GM10248 (cell line): Measurements from ENCODE around the gene C4orf50.
"Not testable (repeated sequence)": the region's sequence is repeated elsewhere in the genome, so short reads cannot be mapped to it uniquely, and the experiment has no call there.

Source experiments
- CTCF ChIA-PET: fragments of 300-600 bp; sonication (Branson Sonifier 250); formaldehyde crosslinking; extraction: SDS; loops from one replicate; lab custom pipeline; 2021; ENCODE audit warnings: antibody characterized with exemption; lab: Yijun Ruan, JAX
- POLR2A ChIA-PET: fragments of 350-650 bp; sonication (Branson Sonifier 250); formaldehyde crosslinking; extraction: SDS; loops from one replicate; lab custom pipeline; 2020; ENCODE audit warnings: antibody characterized with exemption; lab: Yijun Ruan, JAX
- DNase-seq: peaks from one replicate; pipeline ENCODE4 v3.0.0; 2012; ENCODE audit errors: extremely low spot score
- TF ChIP-seq, protein P1 (sequence below): IDR thresholded peaks from 2 replicates; pipeline ENCODE4 v1.5.1; 2012; ENCODE audit warnings: mild to moderate bottlenecking, low read depth; ENCODE audit errors: extremely low read depth, missing control alignments, control extremely low read depth

C4orf50 gene

DNA sequence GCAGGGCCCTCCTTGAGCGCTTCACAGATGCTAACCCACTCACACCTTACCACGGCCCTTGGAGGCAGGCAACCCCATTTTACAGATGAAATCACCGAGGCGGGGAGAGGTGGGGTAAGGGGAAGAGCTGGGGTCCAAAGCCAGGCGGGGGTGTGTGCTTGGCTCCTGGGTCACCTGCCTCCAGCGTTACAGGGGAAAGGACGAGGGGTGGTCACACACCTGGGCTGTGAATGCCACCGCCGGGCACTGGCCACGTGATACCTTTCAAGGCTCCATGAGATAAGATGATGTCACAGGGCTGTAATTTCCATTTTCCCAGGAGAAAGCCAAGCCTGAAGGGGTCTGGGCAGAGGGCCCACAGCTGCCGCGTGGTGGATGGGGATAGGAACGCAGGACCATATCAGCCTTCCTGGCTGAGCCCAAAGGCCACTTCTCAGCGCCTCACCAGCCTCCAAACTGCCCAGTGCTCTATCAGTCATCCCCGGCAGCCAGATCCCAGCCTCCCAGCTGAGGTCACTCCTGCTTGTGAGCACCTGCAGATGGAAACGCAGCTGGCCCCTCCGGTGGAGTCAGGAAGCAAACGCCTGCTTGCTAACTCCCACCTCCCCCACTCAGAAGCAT lies 62.9 kb downstream of the C4orf50 start:
- DNase-seq: no peak
- ChIA-PET CTCF (interaction anchor here (0.8 to 1.5 kb wide), 2 partner anchors 43 to 44 kb away, joined by 3 read pairs; no protein-coding TSS in a partner anchor), POLR2A (no interaction called here)
- TF ChIP-seq, protein P1, sequence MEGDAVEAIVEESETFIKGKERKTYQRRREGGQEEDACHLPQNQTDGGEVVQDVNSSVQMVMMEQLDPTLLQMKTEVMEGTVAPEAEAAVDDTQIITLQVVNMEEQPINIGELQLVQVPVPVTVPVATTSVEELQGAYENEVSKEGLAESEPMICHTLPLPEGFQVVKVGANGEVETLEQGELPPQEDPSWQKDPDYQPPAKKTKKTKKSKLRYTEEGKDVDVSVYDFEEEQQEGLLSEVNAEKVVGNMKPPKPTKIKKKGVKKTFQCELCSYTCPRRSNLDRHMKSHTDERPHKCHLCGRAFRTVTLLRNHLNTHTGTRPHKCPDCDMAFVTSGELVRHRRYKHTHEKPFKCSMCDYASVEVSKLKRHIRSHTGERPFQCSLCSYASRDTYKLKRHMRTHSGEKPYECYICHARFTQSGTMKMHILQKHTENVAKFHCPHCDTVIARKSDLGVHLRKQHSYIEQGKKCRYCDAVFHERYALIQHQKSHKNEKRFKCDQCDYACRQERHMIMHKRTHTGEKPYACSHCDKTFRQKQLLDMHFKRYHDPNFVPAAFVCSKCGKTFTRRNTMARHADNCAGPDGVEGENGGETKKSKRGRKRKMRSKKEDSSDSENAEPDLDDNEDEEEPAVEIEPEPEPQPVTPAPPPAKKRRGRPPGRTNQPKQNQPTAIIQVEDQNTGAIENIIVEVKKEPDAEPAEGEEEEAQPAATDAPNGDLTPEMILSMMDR: no peak

- ChIA-PET CTCF (no interaction called here), POLR2A (no interaction called here)
- TF ChIP-seq, protein P1: no peak
- no peak for DNase-seq
Observed at GRCh38 chr4:5954056-5954760, 64.0 kb downstream of the C4orf50 start.

DNA sequence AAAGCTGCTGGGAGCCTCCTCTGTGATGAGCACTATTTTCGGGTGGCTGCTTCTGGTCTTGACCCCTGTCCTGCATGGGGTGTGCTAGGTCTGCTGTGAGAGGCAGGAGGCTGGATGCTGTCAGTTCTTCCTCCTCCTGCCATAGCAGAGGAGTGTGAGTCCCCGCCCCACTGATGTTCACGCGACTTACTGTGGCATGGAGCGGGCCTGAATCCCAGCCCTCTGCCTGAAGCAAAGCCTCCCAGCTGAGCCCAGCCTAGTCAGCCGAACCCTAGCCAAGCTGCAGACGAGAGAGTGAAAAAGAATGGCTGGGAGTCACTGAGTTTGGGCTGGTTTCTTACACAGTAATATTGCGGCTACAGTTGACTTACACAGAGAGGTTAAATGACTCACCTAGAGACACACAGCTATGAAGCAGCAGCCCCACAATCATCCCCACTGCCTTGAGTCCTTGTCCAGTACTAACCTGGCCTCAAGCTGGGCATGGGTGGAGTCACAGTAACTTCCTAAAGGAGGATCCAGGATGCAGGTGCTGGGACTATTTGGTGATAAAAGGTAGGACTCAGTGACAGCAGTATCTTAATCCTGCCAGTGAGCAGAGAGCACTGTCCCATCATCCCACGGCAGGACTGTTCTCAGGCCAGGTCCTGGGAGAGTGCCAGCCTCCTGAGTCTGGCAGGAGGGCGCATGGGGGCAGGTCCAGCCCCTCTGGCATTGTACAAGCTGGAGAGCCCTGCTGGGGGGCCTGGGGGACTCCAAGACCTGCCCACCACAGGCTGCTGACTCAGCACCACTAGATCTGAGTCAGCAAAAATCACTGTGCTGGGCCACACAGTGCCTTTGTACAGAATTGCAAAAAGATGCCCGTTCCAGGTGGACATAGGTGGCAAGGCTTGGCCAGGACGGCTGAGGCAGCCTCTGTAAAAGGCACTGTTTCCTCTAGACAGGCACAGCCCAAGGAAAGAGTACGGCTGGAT lies 65.0 kb downstream of the C4orf50 start:
- no peak for DNase-seq
- ChIA-PET CTCF (no interaction called here), POLR2A (no interaction called here)
- TF ChIP-seq, protein P1: no peak

DNA sequence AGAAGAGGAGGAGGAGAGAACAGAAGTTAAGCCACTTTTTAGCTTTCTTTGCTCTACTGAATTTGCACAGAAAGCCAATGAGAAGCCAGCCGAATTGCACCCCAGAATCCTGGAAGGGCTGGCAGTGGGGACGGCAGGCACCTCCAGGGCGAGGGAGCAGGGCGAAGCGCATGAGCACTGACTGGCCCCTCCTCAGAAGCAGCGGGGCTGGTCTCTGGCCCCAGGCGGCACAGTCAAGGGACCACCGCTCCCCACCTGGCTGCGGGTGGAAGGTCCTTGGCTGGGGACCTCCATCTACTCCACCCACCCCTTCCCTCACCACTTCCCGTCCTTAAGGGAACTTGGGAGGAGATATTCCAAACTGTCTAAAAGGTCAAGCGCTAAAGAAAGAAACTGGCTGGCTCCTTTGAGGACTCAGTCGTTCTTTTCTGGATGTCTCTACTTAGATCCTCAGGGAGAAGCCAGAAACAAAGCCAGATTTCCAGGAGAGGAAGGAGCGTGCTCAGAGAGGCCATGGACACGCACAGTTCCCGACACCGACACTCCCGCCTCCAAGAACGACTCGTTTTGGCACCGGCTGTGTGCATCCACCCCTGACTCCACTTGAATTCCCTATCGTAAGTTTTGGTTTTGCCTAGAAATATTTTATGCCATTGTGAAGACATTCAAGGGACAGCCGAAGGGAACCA lies 65.8 kb downstream of the C4orf50 start:
- TF ChIP-seq, protein P1: no peak
- POLR2A ChIA-PET: no interaction called here
- CTCF ChIA-PET: no interaction called here
- DNase-seq: no peak

GRCh38 chr4:5946653-5947052 lies 71.6 kb downstream of the C4orf50 start:
- CTCF ChIA-PET, DNase-seq, POLR2A ChIA-PET: not testable (repeated sequence)

DNA sequence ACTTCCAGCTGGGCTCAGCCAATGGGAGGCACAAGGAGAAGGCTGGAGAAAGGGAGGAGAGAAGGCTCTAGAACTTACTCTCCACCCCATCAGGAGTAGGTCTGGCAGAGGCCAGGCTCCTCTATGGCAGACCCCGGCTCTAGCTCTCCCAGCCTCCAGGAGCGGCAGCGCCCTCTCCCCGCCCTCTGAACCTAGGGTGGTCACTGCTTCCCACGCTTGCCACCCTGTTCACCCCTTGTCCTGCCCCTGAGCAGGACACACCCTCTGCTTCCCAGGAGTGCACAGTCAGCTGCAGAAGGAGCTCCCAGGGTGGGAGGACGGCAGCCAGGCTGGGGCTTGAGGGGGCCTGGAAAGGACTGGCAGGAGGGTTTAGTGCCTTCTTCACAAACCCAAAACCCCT lies 72.3 kb downstream of the C4orf50 start:
- ChIA-PET CTCF (no interaction called here), POLR2A (no interaction called here)
- no peak for DNase-seq
- TF ChIP-seq, protein P1: no peak
